HCT116 (cell line): ENCODE measurements around the gene CTCFL.

Experiments
- EZH2 ChIP-seq: fragments of 200-600 bp; sonication (generic); IDR thresholded peaks from 2 replicates; pipeline ENCODE4 v1.6.1; 2017; ENCODE audit warnings: antibody characterized with exemption, mixed run types
- EZH2phosphoT487 ChIP-seq: fragments of 200-600 bp; IDR thresholded peaks from 2 replicates; pipeline ENCODE4 v1.6.1; 2018; ENCODE audit warnings: antibody characterized with exemption, borderline replicate concordance
- POLR2AphosphoS5 ChIP-seq: IDR thresholded peaks from 2 replicates; pipeline ENCODE4 v1.6.1; 2011; ENCODE audit warnings: mild to moderate bottlenecking, low read depth, low read length, moderate library complexity
- SRF ChIP-seq: IDR thresholded peaks from 2 replicates; pipeline ENCODE4 v1.6.1; 2012; ENCODE audit warnings: low read depth
- YY1 ChIP-seq: IDR thresholded peaks from 2 replicates; pipeline ENCODE4 v1.6.1; 2011; ENCODE audit warnings: low read length, low read depth, moderate library complexity, mild to moderate bottlenecking; ENCODE audit not compliant: insufficient replicate concordance; ENCODE audit errors: extremely low read depth
- TF ChIP-seq, protein P1 (sequence below), 3 experiments: fragments of 200-600 bp in 1 of 3; sonication (generic) in 1 of 3; IDR thresholded peaks in 2 of 3; conservative IDR thresholded peaks in 1 of 3; 2 replicates each; pipeline ENCODE4 v1.5.1; 2012 to 2017; ENCODE audit warnings: low read depth in 2 of 3, low read length in 2 of 3, antibody characterized with exemption in 1 of 3, borderline replicate concordance in 1 of 3, control low read depth in 1 of 3, mild to moderate bottlenecking in 1 of 3, mixed read lengths in 1 of 3, mixed run types in 1 of 3, moderate library complexity in 1 of 3; ENCODE audit not compliant: insufficient read depth in 1 of 3

DNA sequence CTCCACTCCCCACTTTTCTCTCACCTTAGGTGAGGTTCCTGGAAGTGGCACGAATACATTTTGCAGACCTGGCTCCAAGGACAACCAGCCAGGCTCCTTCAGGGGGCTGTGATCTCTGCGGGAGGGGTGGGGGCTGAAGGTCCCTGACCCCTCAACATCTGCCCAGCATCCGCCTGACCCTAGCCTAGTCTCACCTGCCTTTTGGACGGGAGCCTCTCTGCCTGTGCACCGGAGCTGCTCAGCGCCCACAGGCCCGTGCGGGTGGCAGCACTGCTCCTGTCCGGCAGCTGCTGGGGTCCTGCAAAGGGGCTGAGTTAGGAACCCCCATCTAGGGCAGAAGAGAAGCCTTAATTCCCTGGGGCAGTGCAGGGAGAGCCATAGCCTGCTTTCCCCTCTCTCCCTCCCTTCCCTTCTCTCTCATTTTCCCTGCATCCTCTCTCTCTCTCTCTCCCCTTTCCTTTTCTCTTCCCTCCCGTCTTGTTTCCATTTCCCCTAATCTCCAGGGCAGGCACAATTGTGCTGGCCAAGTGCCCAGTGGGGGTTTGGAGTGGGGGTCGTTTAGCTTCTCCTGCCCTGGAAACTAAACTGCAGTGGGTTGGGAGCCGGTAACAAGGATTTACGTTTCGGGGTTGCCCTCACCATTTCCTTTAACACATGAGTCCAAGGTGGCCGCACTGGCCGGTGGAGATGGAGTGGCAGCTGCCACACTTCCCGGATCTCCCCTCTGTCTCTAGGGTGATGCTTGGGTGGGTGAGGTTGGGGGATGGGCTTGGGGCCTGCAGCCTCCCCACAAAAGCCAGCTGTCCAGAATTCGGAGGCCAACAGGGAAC, 54.1 kb downstream of the CTCFL start:
- TF ChIP-seq, protein P1, sequence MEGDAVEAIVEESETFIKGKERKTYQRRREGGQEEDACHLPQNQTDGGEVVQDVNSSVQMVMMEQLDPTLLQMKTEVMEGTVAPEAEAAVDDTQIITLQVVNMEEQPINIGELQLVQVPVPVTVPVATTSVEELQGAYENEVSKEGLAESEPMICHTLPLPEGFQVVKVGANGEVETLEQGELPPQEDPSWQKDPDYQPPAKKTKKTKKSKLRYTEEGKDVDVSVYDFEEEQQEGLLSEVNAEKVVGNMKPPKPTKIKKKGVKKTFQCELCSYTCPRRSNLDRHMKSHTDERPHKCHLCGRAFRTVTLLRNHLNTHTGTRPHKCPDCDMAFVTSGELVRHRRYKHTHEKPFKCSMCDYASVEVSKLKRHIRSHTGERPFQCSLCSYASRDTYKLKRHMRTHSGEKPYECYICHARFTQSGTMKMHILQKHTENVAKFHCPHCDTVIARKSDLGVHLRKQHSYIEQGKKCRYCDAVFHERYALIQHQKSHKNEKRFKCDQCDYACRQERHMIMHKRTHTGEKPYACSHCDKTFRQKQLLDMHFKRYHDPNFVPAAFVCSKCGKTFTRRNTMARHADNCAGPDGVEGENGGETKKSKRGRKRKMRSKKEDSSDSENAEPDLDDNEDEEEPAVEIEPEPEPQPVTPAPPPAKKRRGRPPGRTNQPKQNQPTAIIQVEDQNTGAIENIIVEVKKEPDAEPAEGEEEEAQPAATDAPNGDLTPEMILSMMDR (IDR thresholded peaks at IDR 0.05 in 2 of 3, conservative IDR thresholded peaks at IDR 0.05 in 1 of 3; ENCODE audit: borderline replicate concordance in 1 of 3, insufficient read depth in 1 of 3, low read depth in 2 of 3, low read length in 2 of 3) = no peak
- TF ChIP-seq EZH2 (no peak), YY1 (no peak), EZH2phosphoT487 (no peak), SRF (no peak), POLR2AphosphoS5 (no peak)
